ENCODE results near the gene MLEC. TPM values are rescaled to one million over a fixed set of nuclear protein-coding genes. Genes with fewer than 3 reads are reported as not detected.
"Not testable (repeated sequence)": the region's sequence is repeated elsewhere in the genome, so short reads cannot be mapped to it uniquely, and the experiment has no call there.

MLEC gene
- total and polyA plus RNA-seq, 2 donors (not counting 1 experiment from before 2014, with no cell fraction given) = 56.4 to 120 TPM

GRCh38 chr12:120668868-120669840 is 17.8 kb upstream of the MLEC start:
- no peaks in the 10 kb centered on the region for H3K4me1 ChIP-seq (ENCODE audit: control insufficient read depth, extremely low read depth, insufficient read depth, low read length)
- no peaks in the 10 kb centered on the region for H3K79me2 ChIP-seq (ENCODE audit: control insufficient read depth, insufficient read depth, low read length)
- no peaks in the 10 kb centered on the region for H3K36me3 ChIP-seq (ENCODE audit: control insufficient read depth, insufficient read depth, low read length)
- H4K20me1 ChIP-seq (ENCODE audit: control insufficient read depth, extremely low read depth, insufficient read depth, low read length) = no peaks in the 10 kb centered on the region
- H3K9me3 ChIP-seq (ENCODE audit: control insufficient read depth, insufficient read depth, low read depth, low read length) = no peaks in the 10 kb centered on the region
- H2AFZ ChIP-seq (ENCODE audit: low read length) = no peak overlapping the region
- TF ChIP-seq EZH2 (IDR thresholded peaks at IDR 0.05; ENCODE audit: low read length, missing control alignments) (no peak), CTCF (conservative IDR thresholded peaks at IDR 0.05 in 1 of 2, IDR thresholded peaks at IDR 0.05 in 1 of 2; ENCODE audit: low read depth in 1 of 2, low read length in 2 of 2) (no peak)
- H3K27ac ChIP-seq (ENCODE audit: insufficient read depth, low read length) = no peak overlapping the region
- H3K27me3 ChIP-seq (ENCODE audit: control insufficient read depth, insufficient read depth, low read length) = peaks cover 4% of the 10 kb centered on the region
- H3K4me3 ChIP-seq (replicated peaks in 1 of 4; ENCODE audit: control extremely low read depth in 1 of 4, insufficient read depth in 1 of 4, low read depth in 3 of 4, low read length in 4 of 4) = no peak overlapping the region
- peak; percentile 13 to 38 for DNase-seq (ENCODE audit: low read depth in 2 of 2)
- H3K4me2 ChIP-seq (ENCODE audit: extremely low read depth, insufficient read depth, low read length) = no peak overlapping the region
- no peak overlapping the region for H3K9ac ChIP-seq (ENCODE audit: insufficient read depth, low read length)

- H3K9ac ChIP-seq (ENCODE audit: insufficient read depth, low read length); H3K4me2 ChIP-seq (ENCODE audit: extremely low read depth, insufficient read depth, low read length); H4K20me1 ChIP-seq (ENCODE audit: control insufficient read depth, extremely low read depth, insufficient read depth, low read length); H3K27me3 ChIP-seq (ENCODE audit: control insufficient read depth, insufficient read depth, low read length); H3K36me3 ChIP-seq (ENCODE audit: control insufficient read depth, insufficient read depth, low read length); H3K9me3 ChIP-seq (ENCODE audit: control insufficient read depth, insufficient read depth, low read depth, low read length); H2AFZ ChIP-seq (ENCODE audit: low read length); H3K27ac ChIP-seq (ENCODE audit: insufficient read depth, low read length); DNase-seq (ENCODE audit: low read depth in 2 of 2); H3K4me1 ChIP-seq (ENCODE audit: control insufficient read depth, extremely low read depth, insufficient read depth, low read length); H3K79me2 ChIP-seq (ENCODE audit: control insufficient read depth, insufficient read depth, low read length); H3K4me3 ChIP-seq (replicated peaks in 1 of 4; ENCODE audit: control extremely low read depth in 1 of 4, insufficient read depth in 1 of 4, low read depth in 3 of 4, low read length in 4 of 4): not testable (repeated sequence)
These were observed 16.7 kb upstream of the MLEC start for GRCh38 chr12:120670237-120670636.

- Histone ChIP-seq H4K20me1 (ENCODE audit: control insufficient read depth, extremely low read depth, insufficient read depth, low read length) (no peaks in the 10 kb centered on the region), H3K79me2 (ENCODE audit: control insufficient read depth, insufficient read depth, low read length) (no peaks in the 10 kb centered on the region), H3K4me1 (ENCODE audit: control insufficient read depth, extremely low read depth, insufficient read depth, low read length) (no peaks in the 10 kb centered on the region), H3K4me3 (replicated peaks in 1 of 4; ENCODE audit: control extremely low read depth in 1 of 4, insufficient read depth in 1 of 4, low read depth in 3 of 4, low read length in 4 of 4) (no peak overlapping the region), H3K27ac (ENCODE audit: insufficient read depth, low read length) (no peak overlapping the region), H3K27me3 (ENCODE audit: control insufficient read depth, insufficient read depth, low read length) (peaks cover 4% of the 10 kb centered on the region), H3K36me3 (ENCODE audit: control insufficient read depth, insufficient read depth, low read length) (no peaks in the 10 kb centered on the region), H2AFZ (ENCODE audit: low read length) (no peak overlapping the region), H3K9ac (ENCODE audit: insufficient read depth, low read length) (no peak overlapping the region), H3K9me3 (ENCODE audit: control insufficient read depth, insufficient read depth, low read depth, low read length) (no peaks in the 10 kb centered on the region), H3K4me2 (ENCODE audit: extremely low read depth, insufficient read depth, low read length) (no peak overlapping the region)
- TF ChIP-seq CTCF (conservative IDR thresholded peaks at IDR 0.05 in 1 of 2, IDR thresholded peaks at IDR 0.05 in 1 of 2; ENCODE audit: low read depth in 1 of 2, low read length in 2 of 2) (no peak), EZH2 (IDR thresholded peaks at IDR 0.05; ENCODE audit: low read length, missing control alignments) (no peak)
- DNase-seq (ENCODE audit: low read depth in 2 of 2) = no peak
These were observed 16.3 kb upstream of the MLEC start for GRCh38 chr12:120670667-120671066.
